ENCODE data around the gene CYSRT1.

DNA sequence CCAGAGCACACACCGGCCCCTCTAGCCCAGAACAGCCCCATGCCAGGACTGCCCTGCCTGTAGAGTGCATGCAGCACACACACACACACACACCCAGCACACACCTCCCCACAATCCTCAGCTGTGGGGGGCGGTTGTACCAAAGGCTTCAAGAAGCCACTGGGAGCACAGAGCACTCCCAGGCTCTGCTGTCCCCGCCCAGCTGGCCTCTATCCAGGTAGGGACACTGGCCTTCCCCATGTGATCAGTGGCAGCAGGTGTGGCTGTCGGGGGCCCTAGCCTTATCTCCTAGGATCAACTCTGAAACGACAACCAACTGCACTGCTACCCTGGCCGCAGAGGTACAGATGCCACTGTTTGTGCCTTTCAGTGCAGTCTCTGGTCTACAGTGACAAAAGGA lies 38.6 kb upstream of the CYSRT1 start:
- no peak for TF ChIP-seq NFIC (IDR thresholded peaks at IDR 0.05)
- no peak for TF ChIP-seq CEBPB (IDR thresholded peaks at IDR 0.05)
- TF ChIP-seq EP300 (IDR thresholded peaks at IDR 0.05; ENCODE audit: borderline replicate concordance), result no peak
- no peak for TF ChIP-seq RAD21 (IDR thresholded peaks at IDR 0.05; ENCODE audit: low read depth)
- no peak for TF ChIP-seq TAF1 (IDR thresholded peaks at IDR 0.05; ENCODE audit: low read depth)
- TF ChIP-seq TCF12 (IDR thresholded peaks at IDR 0.05; ENCODE audit: low read depth), result no peak
- TF ChIP-seq, protein P1, sequence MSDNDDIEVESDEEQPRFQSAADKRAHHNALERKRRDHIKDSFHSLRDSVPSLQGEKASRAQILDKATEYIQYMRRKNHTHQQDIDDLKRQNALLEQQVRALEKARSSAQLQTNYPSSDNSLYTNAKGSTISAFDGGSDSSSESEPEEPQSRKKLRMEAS (IDR thresholded peaks at IDR 0.05), result no peak
